ENCODE data around the gene NQO2. TPM values are rescaled to one million over a fixed set of nuclear protein-coding genes. Genes with fewer than 3 reads are reported as not detected.

Gene NQO2
- total RNA-seq, 1 experiment from 2014 or later: 82.9 TPM

DNA sequence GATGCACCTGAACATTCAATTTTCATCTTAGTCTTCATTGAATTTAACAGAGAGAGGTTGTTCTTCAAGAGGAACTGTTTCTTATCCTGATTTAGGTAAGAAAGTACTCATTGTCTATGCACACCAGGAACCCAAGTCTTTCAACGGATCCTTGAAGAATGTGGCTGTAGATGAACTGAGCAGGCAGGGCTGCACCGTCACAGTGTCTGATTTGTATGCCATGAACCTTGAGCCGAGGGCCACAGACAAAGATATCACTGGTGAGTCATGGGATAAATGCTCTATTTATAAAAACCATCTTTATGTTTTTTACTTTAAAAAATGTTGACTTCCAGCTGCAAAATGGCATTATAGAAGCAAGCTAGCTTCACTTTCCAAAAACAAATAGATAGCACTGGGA, 10.2 kb downstream of the NQO2 start:
- H3K27me3 ChIP-seq (ENCODE audit: insufficient read depth, low read length): no peaks in the 10 kb centered on the region
- no peaks in the 10 kb centered on the region for H4K20me1 ChIP-seq (ENCODE audit: insufficient read depth)
- H3K9ac ChIP-seq (ENCODE audit: low read length): no peak overlapping the region
- H3K4me1 ChIP-seq (ENCODE audit: control insufficient read depth in 1 of 2, insufficient read depth in 2 of 2, low read length in 2 of 2): peaks cover 0 to 6% of the 10 kb centered on the region in 2 experiments; a peak in 1 of 4 replicates
- no peak overlapping the region for H3K4me2 ChIP-seq (ENCODE audit: low read length)
- ChIA-PET RAD21 (ENCODE audit: low non-redundant PET in 1 of 2, low total read pairs in 2 of 2, uncharacterized antibody in 2 of 2, unreplicated experiment in 2 of 2) (no interaction called here), CTCF (no interaction called here), POLR2A (interaction anchor here (0.9 to 1.1 kb wide), 2 partner anchors 9 kb away, joined by 3 to 4 read pairs; no protein-coding TSS in a partner anchor)
- ATAC-seq (no peak), DNase-seq (ENCODE audit: low read depth, low spot score) (no peak)
- no peaks in the 10 kb centered on the region for H3K9me3 ChIP-seq (ENCODE audit: control insufficient read depth in 1 of 2, insufficient read depth in 1 of 2, low read depth in 1 of 2, low read length in 2 of 2)
- intact Hi-C loops (cut with micrococcal nuclease): no loop called here
- TF ChIP-seq ELF1 (IDR thresholded peaks at IDR 0.05; ENCODE audit: borderline replicate concordance, low read depth): no peak
- TF ChIP-seq SP1 (IDR thresholded peaks at IDR 0.05; ENCODE audit: low read depth): no peak
- TF ChIP-seq EZH2 (IDR thresholded peaks at IDR 0.05): no peak
- TF ChIP-seq EZH2phosphoT487 (IDR thresholded peaks at IDR 0.05; ENCODE audit: borderline replicate concordance): no peak
- TF ChIP-seq ZFX (IDR thresholded peaks at IDR 0.05): no peak
- no peak for TF ChIP-seq SIN3A (IDR thresholded peaks at IDR 0.05; ENCODE audit: low read depth)
- TF ChIP-seq CEBPB (IDR thresholded peaks at IDR 0.05; ENCODE audit: low read depth): no peak
- H3K9me2 ChIP-seq (ENCODE audit: insufficient read depth): no peaks in the 10 kb centered on the region
- H3K79me2 ChIP-seq (ENCODE audit: insufficient read depth, low read length): peaks cover 9% of the 10 kb centered on the region; the same call in 1 of the 2 replicates
- H3K27ac ChIP-seq (ENCODE audit: low read depth, low read length): no peak overlapping the region
- H3K4me3 ChIP-seq (replicated peaks in 1 of 2; ENCODE audit: low read depth in 1 of 2, low read length in 2 of 2): no peak overlapping the region
- H2AFZ ChIP-seq (ENCODE audit: low read depth, low read length, poor library complexity, severe bottlenecking): no peak overlapping the region
- no TSS peak for BruUV-seq (replicated peaks)
- H3K36me3 ChIP-seq (ENCODE audit: control insufficient read depth in 1 of 2, insufficient read depth in 2 of 2, low read length in 2 of 2): peaks cover 27 to 70% of the 10 kb centered on the region in 2 experiments

DNA sequence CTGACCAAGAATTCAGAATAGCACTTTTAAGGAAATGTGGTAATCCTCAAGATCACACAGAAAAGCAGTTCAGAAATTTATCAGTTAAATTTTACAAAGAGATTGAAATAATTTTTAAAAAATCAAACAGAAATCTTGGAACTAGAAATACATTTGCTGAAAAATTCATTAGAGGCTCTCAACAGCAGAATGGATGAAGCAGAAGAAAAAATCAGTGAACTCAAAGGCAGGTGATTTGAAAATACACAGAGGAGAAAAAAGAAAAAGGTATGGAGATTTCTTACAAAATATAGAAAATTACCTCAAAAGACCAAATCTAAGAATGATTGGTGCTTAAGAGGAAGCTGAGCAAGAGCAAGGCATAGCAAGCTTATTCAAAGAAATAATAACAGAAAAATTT, 11.5 kb downstream of the NQO2 start:
- no peak overlapping the region for H3K9ac ChIP-seq (ENCODE audit: low read length)
- H3K27me3 ChIP-seq (ENCODE audit: insufficient read depth, low read length): no peaks in the 10 kb centered on the region
- H3K36me3 ChIP-seq (ENCODE audit: control insufficient read depth in 1 of 2, insufficient read depth in 2 of 2, low read length in 2 of 2): peaks cover 28 to 72% of the 10 kb centered on the region in 2 experiments
- intact Hi-C loops (cut with micrococcal nuclease): no loop called here
- DNase-seq (ENCODE audit: low read depth, low spot score) (no peak), ATAC-seq (no peak)
- H3K9me3 ChIP-seq (ENCODE audit: control insufficient read depth in 1 of 2, insufficient read depth in 1 of 2, low read depth in 1 of 2, low read length in 2 of 2): no peaks in the 10 kb centered on the region
- CTCF ChIA-PET: no interaction called here
- H3K9me2 ChIP-seq (ENCODE audit: insufficient read depth): no peaks in the 10 kb centered on the region
- H3K4me1 ChIP-seq (ENCODE audit: control insufficient read depth in 1 of 2, insufficient read depth in 2 of 2, low read length in 2 of 2): peaks cover 0 to 6% of the 10 kb centered on the region in 2 experiments; a peak in 1 of 4 replicates
- POLR2A ChIA-PET: interaction anchor here (1.0 kb wide), 1 partner anchor 9 kb away, joined by 4 read pairs; no protein-coding TSS in a partner anchor
- no peaks in the 10 kb centered on the region for H3K79me2 ChIP-seq (ENCODE audit: insufficient read depth, low read length)
- no peak overlapping the region for H3K27ac ChIP-seq (ENCODE audit: low read depth, low read length)
- H3K4me2 ChIP-seq (ENCODE audit: low read length): no peak overlapping the region
- H2AFZ ChIP-seq (ENCODE audit: low read depth, low read length, poor library complexity, severe bottlenecking): no peak overlapping the region
- H4K20me1 ChIP-seq (ENCODE audit: insufficient read depth): no peaks in the 10 kb centered on the region
- no peak overlapping the region for H3K4me3 ChIP-seq (replicated peaks in 1 of 2; ENCODE audit: low read depth in 1 of 2, low read length in 2 of 2)
- no TSS peak for BruUV-seq (replicated peaks)
- RAD21 ChIA-PET (ENCODE audit: low non-redundant PET in 1 of 2, low total read pairs in 2 of 2, uncharacterized antibody in 2 of 2, unreplicated experiment in 2 of 2): no interaction called here
- TF ChIP-seq, protein P1, sequence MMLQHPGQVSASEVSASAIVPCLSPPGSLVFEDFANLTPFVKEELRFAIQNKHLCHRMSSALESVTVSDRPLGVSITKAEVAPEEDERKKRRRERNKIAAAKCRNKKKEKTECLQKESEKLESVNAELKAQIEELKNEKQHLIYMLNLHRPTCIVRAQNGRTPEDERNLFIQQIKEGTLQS (IDR thresholded peaks at IDR 0.05): no peak
- no peak for TF ChIP-seq POLR2A (IDR thresholded peaks at IDR 0.05; ENCODE audit: borderline replicate concordance, extremely low read depth, insufficient read depth, insufficient read length)
- TF ChIP-seq EZH2phosphoT487 (IDR thresholded peaks at IDR 0.05; ENCODE audit: borderline replicate concordance): no peak
- no peak for TF ChIP-seq ZNF274 (IDR thresholded peaks at IDR 0.05; ENCODE audit: low read depth, low read length)
- TF ChIP-seq, protein P2, sequence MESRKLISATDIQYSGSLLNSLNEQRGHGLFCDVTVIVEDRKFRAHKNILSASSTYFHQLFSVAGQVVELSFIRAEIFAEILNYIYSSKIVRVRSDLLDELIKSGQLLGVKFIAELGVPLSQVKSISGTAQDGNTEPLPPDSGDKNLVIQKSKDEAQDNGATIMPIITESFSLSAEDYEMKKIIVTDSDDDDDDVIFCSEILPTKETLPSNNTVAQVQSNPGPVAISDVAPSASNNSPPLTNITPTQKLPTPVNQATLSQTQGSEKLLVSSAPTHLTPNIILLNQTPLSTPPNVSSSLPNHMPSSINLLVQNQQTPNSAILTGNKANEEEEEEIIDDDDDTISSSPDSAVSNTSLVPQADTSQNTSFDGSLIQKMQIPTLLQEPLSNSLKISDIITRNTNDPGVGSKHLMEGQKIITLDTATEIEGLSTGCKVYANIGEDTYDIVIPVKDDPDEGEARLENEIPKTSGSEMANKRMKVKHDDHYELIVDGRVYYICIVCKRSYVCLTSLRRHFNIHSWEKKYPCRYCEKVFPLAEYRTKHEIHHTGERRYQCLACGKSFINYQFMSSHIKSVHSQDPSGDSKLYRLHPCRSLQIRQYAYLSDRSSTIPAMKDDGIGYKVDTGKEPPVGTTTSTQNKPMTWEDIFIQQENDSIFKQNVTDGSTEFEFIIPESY (IDR thresholded peaks at IDR 0.05; ENCODE audit: extremely low read depth, insufficient replicate concordance, low read length): no peak
- TF ChIP-seq, protein P3, sequence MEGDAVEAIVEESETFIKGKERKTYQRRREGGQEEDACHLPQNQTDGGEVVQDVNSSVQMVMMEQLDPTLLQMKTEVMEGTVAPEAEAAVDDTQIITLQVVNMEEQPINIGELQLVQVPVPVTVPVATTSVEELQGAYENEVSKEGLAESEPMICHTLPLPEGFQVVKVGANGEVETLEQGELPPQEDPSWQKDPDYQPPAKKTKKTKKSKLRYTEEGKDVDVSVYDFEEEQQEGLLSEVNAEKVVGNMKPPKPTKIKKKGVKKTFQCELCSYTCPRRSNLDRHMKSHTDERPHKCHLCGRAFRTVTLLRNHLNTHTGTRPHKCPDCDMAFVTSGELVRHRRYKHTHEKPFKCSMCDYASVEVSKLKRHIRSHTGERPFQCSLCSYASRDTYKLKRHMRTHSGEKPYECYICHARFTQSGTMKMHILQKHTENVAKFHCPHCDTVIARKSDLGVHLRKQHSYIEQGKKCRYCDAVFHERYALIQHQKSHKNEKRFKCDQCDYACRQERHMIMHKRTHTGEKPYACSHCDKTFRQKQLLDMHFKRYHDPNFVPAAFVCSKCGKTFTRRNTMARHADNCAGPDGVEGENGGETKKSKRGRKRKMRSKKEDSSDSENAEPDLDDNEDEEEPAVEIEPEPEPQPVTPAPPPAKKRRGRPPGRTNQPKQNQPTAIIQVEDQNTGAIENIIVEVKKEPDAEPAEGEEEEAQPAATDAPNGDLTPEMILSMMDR (IDR thresholded peaks at IDR 0.05 in 2 of 3, conservative IDR thresholded peaks at IDR 0.05 in 1 of 3; ENCODE audit: borderline replicate concordance in 1 of 3, insufficient read depth in 1 of 3, low read depth in 2 of 3, low read length in 2 of 3): no peak
- no peak for TF ChIP-seq POLR2AphosphoS5 (IDR thresholded peaks at IDR 0.05; ENCODE audit: low read depth, low read length)
- TF ChIP-seq EZH2 (IDR thresholded peaks at IDR 0.05): no peak
- TF ChIP-seq FOSL1 (IDR thresholded peaks at IDR 0.05; ENCODE audit: low read depth): no peak
- TF ChIP-seq SIN3A (IDR thresholded peaks at IDR 0.05; ENCODE audit: low read depth): no peak
